OCI-LY1 (cell line): ENCODE results near the gene SGCD.

ENCODE experiments used
- H2AFZ ChIP-seq: fragments of 200-600 bp; sonication (generic), shearing (Covaris generic); 2 replicates; pipeline ENCODE4 v1.6.0; 2014; ENCODE audit warnings: antibody characterized with exemption, mild to moderate bottlenecking, low read length
- H3F3A ChIP-seq: fragments of 200-600 bp; sonication (generic), shearing (Covaris generic); 2 replicates; pipeline ENCODE4 v1.6.0; 2014; ENCODE audit warnings: mild to moderate bottlenecking, antibody characterized with exemption, low read length, moderate library complexity; ENCODE audit not compliant: insufficient read depth
- H3K27ac ChIP-seq: fragments of 200-600 bp; sonication (generic); 2 replicates; pipeline ENCODE4 v1.5.1; 2014; ENCODE audit warnings: low read length, mixed run types, mild to moderate bottlenecking, low read depth; ENCODE audit not compliant: poor library complexity, severe bottlenecking
- H3K27me3 ChIP-seq: fragments of 200-600 bp; sonication (generic); 2 replicates; pipeline ENCODE4 v1.6.0; 2014; ENCODE audit warnings: antibody characterized with exemption, mild to moderate bottlenecking, low read length, moderate library complexity; ENCODE audit not compliant: insufficient read depth
- H3K36me3 ChIP-seq: fragments of 200-600 bp; sonication (generic); 2 replicates; pipeline ENCODE4 v1.6.1; 2014; ENCODE audit warnings: mild to moderate bottlenecking, antibody characterized with exemption, low read length, moderate library complexity, mixed read lengths; ENCODE audit not compliant: insufficient read depth
- H3K4me1 ChIP-seq: fragments of 200-600 bp; sonication (generic); 2 replicates; pipeline ENCODE4 v1.5.1; 2014; ENCODE audit warnings: mild to moderate bottlenecking, low read length, moderate library complexity; ENCODE audit not compliant: insufficient read depth, severe bottlenecking
- H3K4me2 ChIP-seq: fragments of 200-600 bp; sonication (generic), shearing (Covaris generic); 2 replicates; pipeline ENCODE4 v1.6.1; 2014; ENCODE audit warnings: low read length
- H3K4me3 ChIP-seq: fragments of 200-600 bp; sonication (generic); 2 replicates; pipeline ENCODE4 v1.5.1; 2014; ENCODE audit warnings: low read length, low read depth, mild to moderate bottlenecking, mixed read lengths; ENCODE audit not compliant: poor library complexity, severe bottlenecking
- H3K79me2 ChIP-seq: fragments of 200-600 bp; shearing (Covaris generic); 2 replicates; pipeline ENCODE4 v1.6.1; 2016; ENCODE audit warnings: mixed run types, low read length, mixed read lengths; ENCODE audit not compliant: insufficient read depth
- H3K9ac ChIP-seq: fragments of 200-600 bp; sonication (generic), shearing (Covaris generic); 2 replicates; pipeline ENCODE4 v1.6.1; 2014; ENCODE audit warnings: mild to moderate bottlenecking, low read length, mixed read lengths
- H3K9me2 ChIP-seq: fragments of 200-600 bp; sonication (generic), shearing (Covaris generic); 2 replicates; pipeline ENCODE4 v1.6.1; 2014; ENCODE audit warnings: low read depth, mild to moderate bottlenecking, low read length, mixed read lengths
- H3K9me3 ChIP-seq: fragments of 200-600 bp; shearing (Covaris generic); 2 replicates; pipeline ENCODE4 v1.6.1; 2014; ENCODE audit warnings: low read length, mixed read lengths
- H4K20me1 ChIP-seq: fragments of 200-600 bp; sonication (generic), shearing (Covaris generic); 2 replicates; pipeline ENCODE4 v1.6.0; 2016; ENCODE audit warnings: mild to moderate bottlenecking, low read length; ENCODE audit not compliant: insufficient read depth
- EZH2 ChIP-seq: fragments of 200-600 bp; sonication (generic), shearing (Covaris generic); IDR thresholded peaks from 2 replicates; pipeline ENCODE4 v1.8.0; 2017; ENCODE audit warnings: borderline replicate concordance, mixed run types, mild to moderate bottlenecking, antibody characterized with exemption, low read length, moderate library complexity, mixed read lengths
- TF ChIP-seq, protein P1 (sequence below): fragments of 200-600 bp; sonication (generic), shearing (Covaris generic); IDR thresholded peaks from 2 replicates; pipeline ENCODE4 v1.5.1; 2017; ENCODE audit warnings: mild to moderate bottlenecking, antibody characterized with exemption, low read length, moderate library complexity, mixed read lengths

SGCD gene

DNA sequence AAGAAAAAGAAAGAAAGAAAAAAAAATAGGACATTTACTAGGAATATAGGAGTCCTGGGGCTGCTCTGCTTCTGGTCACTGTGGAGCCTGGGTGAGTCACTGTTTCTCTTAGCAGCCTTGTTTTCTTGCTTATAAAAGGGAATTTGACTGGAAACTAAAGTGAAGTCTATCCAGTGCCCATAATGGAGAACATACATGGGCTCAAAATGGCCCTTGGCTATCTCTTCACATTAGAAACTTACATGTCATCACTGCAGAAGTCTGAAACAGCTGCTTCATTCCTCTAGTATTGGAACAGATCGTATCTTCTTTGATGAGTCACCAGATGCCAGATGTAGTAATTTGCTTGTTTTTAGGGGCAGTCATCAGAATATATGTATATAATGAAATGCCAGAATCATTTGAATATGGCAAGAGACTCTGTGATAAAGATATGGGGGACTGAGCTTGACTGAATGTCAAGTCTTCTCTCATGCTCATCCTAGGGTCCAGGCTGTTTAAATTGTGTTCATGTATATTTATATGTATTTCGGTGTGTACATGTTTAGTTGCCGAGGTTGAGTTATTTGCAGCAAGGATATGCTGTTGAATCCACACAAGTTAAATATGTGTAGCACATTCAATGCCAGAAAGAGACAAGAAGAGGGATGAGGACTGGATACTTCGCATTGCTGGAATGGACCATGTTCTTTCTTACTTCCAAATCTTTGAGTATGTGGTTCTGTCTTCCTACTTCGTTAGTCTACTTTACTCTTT is 56.7 kb downstream of the SGCD start:
- Histone ChIP-seq H4K20me1 (no peaks in the 10 kb centered on the region), H3K9me3 (no peaks in the 10 kb centered on the region), H3K4me2 (no peak overlapping the region), H3F3A (no peaks in the 10 kb centered on the region), H3K36me3 (no peaks in the 10 kb centered on the region), H3K27ac (no peak overlapping the region), H3K4me1 (no peaks in the 10 kb centered on the region), H3K9me2 (no peaks in the 10 kb centered on the region), H3K27me3 (no peaks in the 10 kb centered on the region), H3K4me3 (no peak overlapping the region), H3K79me2 (no peaks in the 10 kb centered on the region), H3K9ac (no peak overlapping the region), H2AFZ (no peak overlapping the region)
- TF ChIP-seq EZH2: no peak
- TF ChIP-seq, protein P1, sequence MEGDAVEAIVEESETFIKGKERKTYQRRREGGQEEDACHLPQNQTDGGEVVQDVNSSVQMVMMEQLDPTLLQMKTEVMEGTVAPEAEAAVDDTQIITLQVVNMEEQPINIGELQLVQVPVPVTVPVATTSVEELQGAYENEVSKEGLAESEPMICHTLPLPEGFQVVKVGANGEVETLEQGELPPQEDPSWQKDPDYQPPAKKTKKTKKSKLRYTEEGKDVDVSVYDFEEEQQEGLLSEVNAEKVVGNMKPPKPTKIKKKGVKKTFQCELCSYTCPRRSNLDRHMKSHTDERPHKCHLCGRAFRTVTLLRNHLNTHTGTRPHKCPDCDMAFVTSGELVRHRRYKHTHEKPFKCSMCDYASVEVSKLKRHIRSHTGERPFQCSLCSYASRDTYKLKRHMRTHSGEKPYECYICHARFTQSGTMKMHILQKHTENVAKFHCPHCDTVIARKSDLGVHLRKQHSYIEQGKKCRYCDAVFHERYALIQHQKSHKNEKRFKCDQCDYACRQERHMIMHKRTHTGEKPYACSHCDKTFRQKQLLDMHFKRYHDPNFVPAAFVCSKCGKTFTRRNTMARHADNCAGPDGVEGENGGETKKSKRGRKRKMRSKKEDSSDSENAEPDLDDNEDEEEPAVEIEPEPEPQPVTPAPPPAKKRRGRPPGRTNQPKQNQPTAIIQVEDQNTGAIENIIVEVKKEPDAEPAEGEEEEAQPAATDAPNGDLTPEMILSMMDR: no peak

DNA sequence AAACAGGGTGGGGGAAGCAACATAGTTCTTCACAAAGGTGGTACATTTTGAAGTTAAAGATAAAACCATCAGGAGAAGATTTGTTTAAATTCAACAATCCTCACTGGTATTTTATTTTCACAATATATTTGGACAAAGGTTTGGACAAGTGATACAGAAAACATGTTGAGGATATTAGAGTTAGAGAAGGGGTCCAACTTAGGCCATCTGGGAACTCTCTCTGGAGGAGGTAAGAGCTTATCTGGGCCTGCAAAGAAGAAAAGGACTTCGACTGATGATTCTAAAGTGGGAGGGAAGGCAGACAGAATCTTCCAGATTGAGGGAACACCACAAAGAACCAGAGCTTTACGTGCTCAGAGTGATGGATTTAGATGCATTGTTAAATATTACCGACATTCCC is 58.5 kb downstream of the SGCD start:
- Histone ChIP-seq H3K79me2 (no peaks in the 10 kb centered on the region), H3F3A (no peaks in the 10 kb centered on the region), H3K27ac (no peak overlapping the region), H3K4me1 (no peaks in the 10 kb centered on the region), H3K9me2 (no peaks in the 10 kb centered on the region), H3K36me3 (no peaks in the 10 kb centered on the region), H3K9ac (no peak overlapping the region), H3K27me3 (no peaks in the 10 kb centered on the region), H3K9me3 (no peaks in the 10 kb centered on the region), H4K20me1 (no peaks in the 10 kb centered on the region), H3K4me3 (no peak overlapping the region), H2AFZ (no peak overlapping the region), H3K4me2 (no peak overlapping the region)
- no peak for TF ChIP-seq EZH2
- TF ChIP-seq, protein P1: no peak

DNA sequence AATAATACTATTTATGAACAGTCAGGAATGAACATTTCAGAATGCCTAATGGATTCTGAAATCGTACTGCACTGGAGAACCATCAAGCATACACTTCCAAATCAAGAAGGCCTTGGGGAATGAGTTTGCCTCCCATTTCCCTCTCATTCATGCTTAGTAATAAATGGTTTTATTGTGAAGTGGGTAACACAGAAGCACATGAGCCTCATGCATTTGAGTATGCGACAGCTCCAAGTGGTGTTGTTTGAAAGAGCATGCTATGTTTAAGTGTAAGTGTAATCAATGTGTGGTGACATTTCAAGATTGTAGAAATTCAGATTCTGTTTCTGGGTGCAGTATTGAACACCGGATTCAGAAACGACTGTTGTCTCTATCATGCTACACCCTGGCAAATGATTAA is 60.0 kb downstream of the SGCD start:
- H4K20me1 ChIP-seq: no peaks in the 10 kb centered on the region
- H3K36me3 ChIP-seq: no peaks in the 10 kb centered on the region
- H3K27me3 ChIP-seq: no peaks in the 10 kb centered on the region
- H3K79me2 ChIP-seq: no peaks in the 10 kb centered on the region
- no peaks in the 10 kb centered on the region for H3K9me3 ChIP-seq
- TF ChIP-seq, protein P1: no peak
- TF ChIP-seq EZH2: no peak
- H3K9ac ChIP-seq: no peak overlapping the region
- H3K4me1 ChIP-seq: no peaks in the 10 kb centered on the region
- no peak overlapping the region for H3K4me2 ChIP-seq
- H3K9me2 ChIP-seq: no peaks in the 10 kb centered on the region
- H3K27ac ChIP-seq: no peak overlapping the region
- no peaks in the 10 kb centered on the region for H3F3A ChIP-seq
- H2AFZ ChIP-seq: no peak overlapping the region
- H3K4me3 ChIP-seq: no peak overlapping the region
